ENCODE results near the gene IQSEC1. TPM values are rescaled to one million over a fixed set of nuclear protein-coding genes. Genes with fewer than 3 reads are reported as not detected.

Gene IQSEC1
- total and polyA plus RNA-seq, 10 of the 15 experiments (the other 5 are each of a cell fraction or from before 2014, with no cell fraction given) = 0.92 to 55.2 (median 8.5) TPM

GRCh38 chr3:12953201-12953995, 119.8 kb downstream of the IQSEC1 start:
- no peaks in the 10 kb centered on the region for H3K9me3 ChIP-seq (replicated peaks; ENCODE audit: control insufficient read depth, insufficient read depth, low read length)
- WGBS (ENCODE audit: insufficient coverage, insufficient replicate concordance, low lambda C conversion rate, missing lambda C conversion rate) = 96% methylated on average over 26 of the region's 26 CpGs
- H3K9ac ChIP-seq (ENCODE audit: control insufficient read depth, insufficient read depth, low read length) = no peak overlapping the region
- intact Hi-C loops (cut with micrococcal nuclease; ENCODE audit: unreplicated experiment) = no loop called here
- no peak for TF ChIP-seq IRF5 (IDR thresholded peaks at IDR 0.05; ENCODE audit: borderline replicate concordance)
- no peak for TF ChIP-seq FOXM1 (IDR thresholded peaks at IDR 0.05; ENCODE audit: low read depth, low read length)
- TF ChIP-seq ZNF384 (IDR thresholded peaks at IDR 0.05; ENCODE audit: borderline replicate concordance, low read depth, low read length) = no peak
- TF ChIP-seq ZZZ3 (IDR thresholded peaks at IDR 0.05; ENCODE audit: control insufficient read depth, insufficient read length, low read depth) = no peak
- H3K4me1 ChIP-seq (ENCODE audit: control insufficient read depth, insufficient read depth, low read length) = peaks cover 28% of the 10 kb centered on the region
- H2AFZ ChIP-seq (ENCODE audit: control insufficient read depth, low read depth, low read length) = no peak overlapping the region
- SMC1A ChIA-PET (ENCODE audit: uncharacterized antibody, unreplicated experiment) = no interaction called here
- in situ Hi-C loops (cut with MboI) = no loop called here
- POLR2A ChIA-PET = no interaction called here
- H3K36me3 ChIP-seq (ENCODE audit: control insufficient read depth in 2 of 2, insufficient read depth in 2 of 2, low read length in 1 of 2) = peaks cover 0 to 1% of the 10 kb centered on the region in 2 experiments; a peak in 2 of 4 replicates
- no peak overlapping the region for H3K4me3 ChIP-seq
- RAD21 ChIA-PET (ENCODE audit: unreplicated experiment) = no interaction called here
- H4K20me1 ChIP-seq (ENCODE audit: control insufficient read depth, insufficient read depth) = peaks cover 22% of the 10 kb centered on the region
- DNase-seq (ENCODE audit: low read depth, low spot score) = no peak
- no peak overlapping the region for H3K27ac ChIP-seq (ENCODE audit: control insufficient read depth, insufficient read depth)
- no peak for FAIRE-seq
- CTCF ChIA-PET = interaction anchor here (0.5 kb wide), 1 partner anchor 110 kb away, joined by 3 read pairs; no protein-coding TSS in a partner anchor
- no peaks in the 10 kb centered on the region for H3K27me3 ChIP-seq (replicated peaks in 1 of 2; ENCODE audit: control insufficient read depth in 2 of 2, insufficient read depth in 2 of 2, low read length in 1 of 2)
- no peak for ATAC-seq
- peaks cover 45% of the 10 kb centered on the region for H3K79me2 ChIP-seq (ENCODE audit: control insufficient read depth, insufficient read depth, low read length)
- no peak overlapping the region for H3K4me2 ChIP-seq (ENCODE audit: control insufficient read depth, insufficient read depth)
- no TSS peak for BruUV-seq (replicated peaks)

Measured in GM12878 (cell line).